CD14-positive monocyte (primary cell): ENCODE data around the gene FAM210B. TPM values are rescaled to one million over a fixed set of nuclear protein-coding genes. Genes with fewer than 3 reads are reported as not detected.

Experiments
- DNase-seq, 3 donors: peaks; one replicate each; pipeline ENCODE4 v3.0.0-alpha.2; 2011 to 2022
- H2AFZ ChIP-seq: 2 replicates; pipeline ENCODE4 v1.6.0; 2012; ENCODE audit warnings: mild to moderate bottlenecking, low read depth, low read length, inconsistent platforms; ENCODE audit not compliant: insufficient read depth, poor library complexity, severe bottlenecking
- H3K27ac ChIP-seq, 2 donors: 1 replicate in 1 of 2; 2 replicates in 1 of 2; pipeline ENCODE4 v1.5.1; 2012 to 2013; ENCODE audit warnings: low read length in 2 of 2, control low read depth in 1 of 2, inconsistent platforms in 1 of 2, low read depth in 1 of 2, mild to moderate bottlenecking in 1 of 2
- H3K27me3 ChIP-seq, 2 donors: one replicate each; pipeline versions ENCODE4 v1.6.0 to v1.6.1; 2011 to 2013; ENCODE audit warnings: low read length in 2 of 2; ENCODE audit not compliant: control insufficient read depth in 2 of 2, insufficient read depth in 2 of 2
- H3K36me3 ChIP-seq, 2 donors: replicated peaks in 1 of 2; 1 replicate in 1 of 2; 2 replicates in 1 of 2; pipeline versions ENCODE4 v1.5.1 to v1.6.1; 2012 to 2013; ENCODE audit warnings: low read length in 2 of 2, control low read depth in 1 of 2, inconsistent platforms in 1 of 2, mild to moderate bottlenecking in 1 of 2; ENCODE audit not compliant: insufficient read depth in 2 of 2, control insufficient read depth in 1 of 2
- H3K4me1 ChIP-seq, 2 donors: 1 replicate in 1 of 2; 2 replicates in 1 of 2; pipeline versions ENCODE4 v1.5.1 to v1.6.1; 2012 to 2013; ENCODE audit warnings: low read length in 2 of 2, control low read depth in 1 of 2, inconsistent platforms in 1 of 2, mild to moderate bottlenecking in 1 of 2, moderate library complexity in 1 of 2; ENCODE audit not compliant: insufficient read depth in 2 of 2, control insufficient read depth in 1 of 2
- H3K4me2 ChIP-seq: replicated peaks from 2 replicates; pipeline ENCODE3; 2012; ENCODE audit warnings: low read length, moderate library complexity, mild to moderate bottlenecking; ENCODE audit not compliant: poor library complexity, severe bottlenecking; ENCODE audit errors: extremely low read depth
- H3K4me3 ChIP-seq, 3 experiments: fragments of 200-600 bp in 1 of 3; sonication (generic) in 1 of 3; replicated peaks in 1 of 3; 1 replicate in 2 of 3; 2 replicates in 1 of 3; pipeline ENCODE4 v1.5.1; 2011 to 2013; ENCODE audit warnings: low read length in 3 of 3, mild to moderate bottlenecking in 3 of 3, control low read depth in 2 of 3, low read depth in 2 of 3, inconsistent platforms in 1 of 3, moderate library complexity in 1 of 3
- H3K79me2 ChIP-seq: 2 replicates; pipeline ENCODE4 v1.6.0; 2012; ENCODE audit warnings: mild to moderate bottlenecking, control low read depth, inconsistent platforms, low read length, moderate library complexity; ENCODE audit not compliant: insufficient read depth
- H3K9ac ChIP-seq: 2 replicates; pipeline ENCODE4 v1.6.0; 2017; ENCODE audit warnings: low read length, mild to moderate bottlenecking; ENCODE audit not compliant: insufficient read depth, poor library complexity, severe bottlenecking
- H3K9me3 ChIP-seq, 2 donors: replicated peaks in 1 of 2; 1 replicate in 1 of 2; 2 replicates in 1 of 2; pipeline versions ENCODE4 v1.5.1 to v1.6.1; 2012 to 2013; ENCODE audit warnings: low read length in 2 of 2, control low read depth in 1 of 2; ENCODE audit not compliant: control insufficient read depth in 1 of 2, insufficient read depth in 1 of 2
- H4K20me1 ChIP-seq: 2 replicates; pipeline ENCODE4 v1.6.0; 2012; ENCODE audit warnings: mild to moderate bottlenecking, low read length, control low read depth, moderate library complexity; ENCODE audit not compliant: insufficient read depth
- H3K27ac Mint-ChIP-seq, 7 donors: one replicate each; pipeline ENCODE4 v1.8.0; 2020; ENCODE audit warnings: mild to moderate bottlenecking in 7 of 7, mixed read lengths in 7 of 7, moderate library complexity in 6 of 7, inconsistent platforms in 2 of 7
- H3K27me3 Mint-ChIP-seq, 3 donors: one replicate each; pipeline ENCODE4 v1.8.0; 2021 to 2022; ENCODE audit warnings: low read depth in 3 of 3, mild to moderate bottlenecking in 3 of 3, mixed read lengths in 3 of 3, moderate library complexity in 3 of 3, inconsistent platforms in 1 of 3
- H3K36me3 Mint-ChIP-seq, 2 donors: one replicate each; pipeline ENCODE4 v1.8.0; 2020; ENCODE audit warnings: mixed read lengths in 2 of 2, inconsistent platforms in 1 of 2, mild to moderate bottlenecking in 1 of 2
- H3K4me1 Mint-ChIP-seq: one replicate; pipeline ENCODE4 v1.8.0; 2020; ENCODE audit warnings: mild to moderate bottlenecking, mixed read lengths
- H3K4me3 Mint-ChIP-seq, 2 donors: one replicate each; pipeline ENCODE4 v1.8.0; 2020; ENCODE audit warnings: mild to moderate bottlenecking in 2 of 2, mixed read lengths in 2 of 2, moderate library complexity in 1 of 2
- H3K9me3 Mint-ChIP-seq, 7 donors: one replicate each; pipeline ENCODE4 v1.8.0; 2020 to 2022; ENCODE audit warnings: mixed read lengths in 7 of 7, mild to moderate bottlenecking in 6 of 7, moderate library complexity in 6 of 7, inconsistent platforms in 2 of 7
- WGBS: methylation state at CpG from one replicate; pipeline ENCODE4 v1.1.5; 2013; ENCODE audit warnings: missing lambda C conversion rate; ENCODE audit not compliant: insufficient coverage; 5-methylcytosine and 5-hydroxymethylcytosine counted together
- intact Hi-C, 2 donors: fragments of 100-400 bp; cut with micrococcal nuclease; formaldehyde crosslinking; loops; one replicate each; pipeline versions ENCODE4 v1.15.0 to v1.15.1; 2023
- polyA plus RNA-seq, 3 donors: library from polyadenylated mRNA; depleted of rRNA in 1 of 3; unstranded in 2 of 3; stranded (reverse) in 1 of 3; fragments of 300-500 nt in 2 of 3; fragments of >200 nt in 1 of 3; fragmentation: Illumina TruSeq in 2 of 3; gene quantifications; 1 replicate in 2 of 3; 2 replicates in 1 of 3; pipeline ENCODE4 v1.2.3, GENCODE V29; 2012 to 2021
- TF ChIP-seq, protein P1 (sequence below): fragments of 200-600 bp; IDR thresholded peaks from one replicate; pipeline ENCODE4 v1.8.0; 2022; ENCODE audit warnings: antibody characterized with exemption, mild to moderate bottlenecking

Gene FAM210B
- polyA plus RNA-seq, 3 donors, result 15.2 to 41.3 (median 34.5) TPM

DNA sequence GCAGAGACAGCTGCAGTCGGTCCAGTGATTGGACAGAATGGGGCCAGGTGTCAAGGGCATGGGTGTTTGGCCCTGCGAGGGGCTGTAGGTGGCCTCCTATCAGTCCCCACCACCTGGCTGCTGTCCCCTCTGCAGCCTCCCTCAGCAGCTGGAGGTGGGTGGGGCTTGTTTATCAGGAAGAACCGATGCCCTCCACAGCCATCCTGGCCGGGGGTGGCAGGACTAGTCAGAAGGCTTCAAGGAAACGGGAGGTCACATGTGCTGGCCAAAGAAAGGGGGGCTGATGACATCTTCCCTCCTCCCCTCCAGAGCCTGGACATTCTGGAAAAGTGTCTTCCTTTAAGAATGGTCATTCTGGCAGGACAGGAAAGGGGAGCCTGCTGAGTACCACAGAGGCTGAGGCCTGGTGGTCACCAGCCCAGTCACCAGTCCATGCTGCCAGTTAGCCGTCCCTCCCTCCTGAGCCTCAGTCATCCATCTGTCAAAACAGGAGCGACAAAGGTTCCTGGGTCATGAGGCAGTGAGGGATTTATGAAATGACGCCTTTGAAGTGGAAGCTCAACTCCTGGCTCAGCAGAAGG lies 4.1 kb downstream of the FAM210B start:
- H3K36me3 Mint-ChIP-seq, result peaks cover 34 to 42% of the 10 kb centered on the region in 2 donors
- no peak overlapping the region for H3K4me3 Mint-ChIP-seq
- 37% methylated on average over 4 of the region's 8 CpGs for WGBS
- peaks cover 4% of the 10 kb centered on the region for H4K20me1 ChIP-seq
- peaks cover 12 to 18% of the 10 kb centered on the region in 2 donors for H3K4me1 ChIP-seq
- H3K4me2 ChIP-seq, result no peak overlapping the region
- no peak overlapping the region for H3K4me3 ChIP-seq
- intact Hi-C loops, result no loop called here
- H3K4me1 Mint-ChIP-seq, result peaks cover 22% of the 10 kb centered on the region
- H3K27ac ChIP-seq, result no peak overlapping the region
- no peak overlapping the region for H3K9ac ChIP-seq
- no peak overlapping the region for H2AFZ ChIP-seq
- TF ChIP-seq, protein P1, sequence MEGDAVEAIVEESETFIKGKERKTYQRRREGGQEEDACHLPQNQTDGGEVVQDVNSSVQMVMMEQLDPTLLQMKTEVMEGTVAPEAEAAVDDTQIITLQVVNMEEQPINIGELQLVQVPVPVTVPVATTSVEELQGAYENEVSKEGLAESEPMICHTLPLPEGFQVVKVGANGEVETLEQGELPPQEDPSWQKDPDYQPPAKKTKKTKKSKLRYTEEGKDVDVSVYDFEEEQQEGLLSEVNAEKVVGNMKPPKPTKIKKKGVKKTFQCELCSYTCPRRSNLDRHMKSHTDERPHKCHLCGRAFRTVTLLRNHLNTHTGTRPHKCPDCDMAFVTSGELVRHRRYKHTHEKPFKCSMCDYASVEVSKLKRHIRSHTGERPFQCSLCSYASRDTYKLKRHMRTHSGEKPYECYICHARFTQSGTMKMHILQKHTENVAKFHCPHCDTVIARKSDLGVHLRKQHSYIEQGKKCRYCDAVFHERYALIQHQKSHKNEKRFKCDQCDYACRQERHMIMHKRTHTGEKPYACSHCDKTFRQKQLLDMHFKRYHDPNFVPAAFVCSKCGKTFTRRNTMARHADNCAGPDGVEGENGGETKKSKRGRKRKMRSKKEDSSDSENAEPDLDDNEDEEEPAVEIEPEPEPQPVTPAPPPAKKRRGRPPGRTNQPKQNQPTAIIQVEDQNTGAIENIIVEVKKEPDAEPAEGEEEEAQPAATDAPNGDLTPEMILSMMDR, result no peak
- no peak for DNase-seq
- peaks cover under 1 to 2% (median 2%) of the 10 kb centered on the region in 3 donors for H3K27me3 Mint-ChIP-seq
- H3K27me3 ChIP-seq, result no peaks in the 10 kb centered on the region
- H3K9me3 ChIP-seq, result no peaks in the 10 kb centered on the region
- H3K79me2 ChIP-seq, result peaks cover 3% of the 10 kb centered on the region
- H3K9me3 Mint-ChIP-seq, result peaks cover 0 to 1% (median 0%) of the 10 kb centered on the region in 7 donors
- no peak overlapping the region for H3K27ac Mint-ChIP-seq
- peaks cover 8 to 30% of the 10 kb centered on the region in 2 donors for H3K36me3 ChIP-seq

DNA sequence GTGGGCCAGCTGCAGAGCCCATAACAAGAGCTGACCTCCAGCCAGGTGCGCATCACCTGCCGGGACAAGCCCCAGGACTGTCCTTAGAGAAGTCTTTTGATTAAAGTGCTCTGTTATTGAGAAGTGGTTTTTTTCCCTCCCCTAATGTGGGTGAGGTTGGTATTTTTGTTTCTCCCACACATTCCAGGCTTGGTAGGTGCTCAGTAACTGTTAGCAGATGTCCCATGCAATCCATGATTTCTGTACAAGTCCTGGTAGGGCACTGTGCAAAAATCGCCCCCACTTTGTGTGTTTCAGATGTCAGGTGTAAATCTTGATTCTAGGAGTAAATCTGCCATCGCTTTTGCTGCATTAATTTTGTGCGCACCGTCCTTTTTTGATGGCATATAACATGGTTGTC lies 4.7 kb downstream of the FAM210B start:
- Histone ChIP-seq H4K20me1 (peaks cover 4% of the 10 kb centered on the region), H3K27me3 (no peaks in the 10 kb centered on the region), H3K36me3 (peaks cover 13 to 36% of the 10 kb centered on the region in 2 donors), H3K79me2 (peaks cover 3% of the 10 kb centered on the region), H3K4me1 (peaks cover 10 to 13% of the 10 kb centered on the region in 2 donors), H3K27ac (no peak overlapping the region), H3K9me3 (no peaks in the 10 kb centered on the region), H3K4me3 (no peak overlapping the region), H2AFZ (no peak overlapping the region), H3K9ac (no peak overlapping the region), H3K4me2 (no peak overlapping the region)
- TF ChIP-seq, protein P1, result no peak
- intact Hi-C loops, result no loop called here
- Mint-ChIP-seq H3K36me3 (peaks cover 37 to 47% of the 10 kb centered on the region in 2 donors), H3K27ac (no peak overlapping the region), H3K27me3 (peaks cover 0 to 2% (median 2%) of the 10 kb centered on the region in 3 donors), H3K4me1 (peaks cover 18% of the 10 kb centered on the region), H3K9me3 (peaks cover 0 to 1% (median 0%) of the 10 kb centered on the region in 7 donors), H3K4me3 (no peak overlapping the region)
- WGBS, result 97% methylated on average over 4 of the region's 6 CpGs
- DNase-seq, result no peak
